COLO668 (cell line): Measurements from ENCODE around the gene GUCY2C.
A peak's percentile ranks its signal among the peaks of the same experiment; 100 is the strongest.
"Not testable (repeated sequence)": the region's sequence is repeated elsewhere in the genome, so short reads cannot be mapped to it uniquely, and the experiment has no call there.

Source experiments
- DNase-seq: peaks from one replicate; lab custom pipeline; 2025; ENCODE audit not compliant: unreplicated experiment; lab: John Stamatoyannopoulos, UW

GUCY2C gene

GRCh38 chr12:14682231-14682630 lies 14.2 kb downstream of the GUCY2C start:
- not testable (repeated sequence) for DNase-seq

DNA sequence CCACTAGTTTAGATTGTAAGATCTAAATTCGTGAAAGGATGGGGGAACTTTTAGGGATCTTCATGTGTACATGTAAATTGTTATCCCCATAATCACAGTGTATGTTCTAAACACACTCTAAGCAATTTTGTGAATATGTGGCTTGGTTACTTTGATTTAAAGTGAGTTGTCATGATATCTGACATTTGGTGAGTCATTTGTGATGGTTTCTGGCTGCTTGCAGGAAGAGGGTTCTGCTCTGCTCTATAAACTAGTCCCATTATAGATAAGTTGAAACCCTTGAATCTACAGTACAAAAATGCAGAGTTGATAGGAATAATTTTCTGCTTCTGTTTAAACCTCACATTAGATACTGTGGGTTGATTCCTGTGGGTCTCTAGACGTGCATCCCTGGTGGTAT lies 14.8 kb downstream of the GUCY2C start:
- DNase-seq: no peak

DNA sequence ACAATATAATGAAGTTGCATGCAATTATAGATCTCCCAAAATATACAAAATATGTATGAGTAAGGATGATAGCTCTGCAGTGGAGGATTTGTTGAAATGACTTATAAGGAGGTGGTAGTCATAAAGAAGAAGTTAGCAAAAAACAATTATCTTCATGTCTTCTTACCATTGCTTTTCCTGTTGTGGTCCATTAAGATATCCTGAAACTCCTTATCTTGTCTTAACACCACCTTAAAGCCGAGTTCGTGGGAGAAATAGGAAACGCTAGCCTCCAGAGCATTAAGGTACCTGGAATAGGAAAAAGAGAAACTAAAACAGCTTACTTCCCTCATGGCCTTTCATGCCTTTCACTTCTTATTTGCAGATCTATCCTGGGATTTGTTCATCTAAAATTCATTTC lies 15.2 kb downstream of the GUCY2C start:
- no peak for DNase-seq

DNA sequence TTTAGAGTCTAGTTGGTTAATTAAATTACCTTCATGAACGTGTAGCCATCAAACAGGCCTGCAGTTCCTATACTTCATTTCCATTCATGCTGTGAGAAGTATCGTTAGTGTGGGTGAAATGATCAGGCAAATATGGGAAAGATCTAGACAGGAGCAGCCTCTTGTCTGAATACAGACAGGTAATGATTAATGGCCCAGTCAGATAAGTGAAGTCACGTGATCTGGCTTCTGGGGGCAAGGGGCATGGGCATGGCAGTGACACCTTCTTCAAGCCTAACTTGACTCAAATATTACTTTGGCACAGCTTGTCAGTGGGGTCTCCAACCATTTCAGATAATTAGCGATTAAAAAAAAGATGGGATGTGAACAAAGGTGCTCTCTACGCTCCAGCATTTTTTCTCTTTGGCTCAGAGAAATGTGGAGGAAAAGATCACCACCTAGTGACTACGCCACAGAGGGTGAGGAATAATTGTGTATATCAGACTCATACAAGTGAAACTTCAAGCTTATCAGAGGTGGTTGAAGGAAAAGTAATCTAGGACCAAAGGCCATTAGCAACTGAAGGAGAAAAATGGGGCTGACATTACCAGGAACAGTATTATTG lies 17.8 kb downstream of the GUCY2C start:
- DNase-seq: no peak

DNA sequence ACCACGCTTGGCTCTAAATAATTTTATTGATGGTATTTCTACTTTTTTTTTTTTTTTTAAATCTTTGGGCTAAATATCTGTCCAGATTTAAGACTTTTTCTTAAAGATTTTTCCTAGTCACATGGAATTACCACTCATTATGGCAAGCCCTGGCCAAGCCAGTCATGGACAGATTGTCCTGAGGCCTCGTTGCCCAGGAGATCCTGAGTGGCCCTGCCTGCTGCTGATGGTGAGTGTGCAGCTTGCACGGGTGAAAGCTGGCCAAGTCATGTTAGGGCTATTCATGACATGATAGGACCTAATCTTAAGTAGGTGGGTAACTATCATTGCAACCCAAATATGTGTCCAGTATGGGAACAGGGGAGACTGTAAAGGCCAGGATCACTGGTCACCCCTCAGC lies 27.8 kb downstream of the GUCY2C start:
- no peak for DNase-seq

DNA sequence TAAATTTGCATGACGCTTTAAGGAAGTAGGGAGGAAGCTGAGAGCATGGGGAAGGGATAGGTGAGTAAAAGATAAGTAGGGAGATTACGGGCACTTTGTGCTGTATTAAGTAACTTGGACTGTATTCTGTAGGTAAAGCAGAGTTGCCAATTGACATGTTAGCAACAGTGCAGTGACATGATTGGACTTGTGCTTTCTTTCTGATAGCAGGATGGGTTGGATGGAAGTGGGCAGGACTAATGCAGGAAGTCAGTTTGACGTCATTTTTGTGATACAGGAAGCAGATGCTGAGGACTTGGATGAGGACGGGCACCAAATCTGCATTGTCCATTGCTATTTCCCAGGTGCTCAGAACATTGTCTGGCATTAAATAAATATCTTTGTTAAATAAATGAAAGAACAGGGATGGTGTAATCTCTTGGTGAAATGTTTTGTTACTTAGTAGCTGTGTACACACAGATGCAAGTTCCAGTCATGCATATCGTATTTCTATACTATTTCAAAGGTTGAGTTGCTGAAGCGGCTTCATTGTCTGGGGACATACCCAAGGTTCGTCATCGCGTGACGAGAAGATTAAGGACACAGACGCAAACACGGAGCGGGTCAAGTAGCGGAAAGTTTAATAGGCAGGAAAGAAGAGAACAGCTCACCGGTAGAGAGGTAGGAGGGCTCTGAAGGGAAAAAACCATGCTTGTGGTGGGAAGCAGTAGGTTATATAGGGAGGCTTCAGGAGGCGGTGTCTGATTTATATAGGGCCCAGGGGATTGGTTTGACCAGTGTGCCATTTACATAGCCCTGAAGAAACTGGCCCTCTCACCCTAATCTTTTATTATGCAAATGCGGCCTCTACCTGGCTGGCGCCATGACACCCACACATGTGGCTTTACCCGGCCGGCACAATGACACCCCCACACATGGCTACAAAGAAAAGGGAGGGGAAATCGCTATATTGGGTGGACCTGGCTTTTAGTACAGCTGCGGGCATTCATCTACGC lies 30.7 kb downstream of the GUCY2C start:
- DNase-seq: peak; percentile 55

GRCh38 chr12:14664434-14665023 lies 31.9 kb downstream of the GUCY2C start:
- peak; percentile 9 for DNase-seq

DNA sequence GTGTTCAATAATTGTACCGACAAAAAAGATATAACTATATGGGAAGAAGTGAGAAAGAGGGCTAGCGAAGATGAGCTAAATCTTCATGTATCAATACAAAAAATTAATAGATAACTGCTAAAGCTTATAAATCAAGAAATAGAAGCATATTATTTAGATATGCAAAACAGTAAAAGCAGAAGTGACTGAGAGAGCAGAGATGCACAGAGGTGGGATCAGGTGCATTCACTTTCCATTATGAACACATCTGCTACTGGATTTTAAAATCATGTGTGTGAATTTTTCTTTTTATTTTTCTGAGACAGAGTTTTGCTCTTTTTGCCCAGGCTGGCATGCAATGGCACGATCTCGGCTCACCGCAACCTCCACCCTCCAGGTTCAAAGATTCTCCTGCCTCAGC lies 33.4 kb downstream of the GUCY2C start:
- no peak for DNase-seq

- DNase-seq: no peak
Observed at GRCh38 chr12:14656846-14657245, 39.6 kb downstream of the GUCY2C start.

GRCh38 chr12:14655284-14655683 lies 41.1 kb downstream of the GUCY2C start:
- no peak for DNase-seq

DNA sequence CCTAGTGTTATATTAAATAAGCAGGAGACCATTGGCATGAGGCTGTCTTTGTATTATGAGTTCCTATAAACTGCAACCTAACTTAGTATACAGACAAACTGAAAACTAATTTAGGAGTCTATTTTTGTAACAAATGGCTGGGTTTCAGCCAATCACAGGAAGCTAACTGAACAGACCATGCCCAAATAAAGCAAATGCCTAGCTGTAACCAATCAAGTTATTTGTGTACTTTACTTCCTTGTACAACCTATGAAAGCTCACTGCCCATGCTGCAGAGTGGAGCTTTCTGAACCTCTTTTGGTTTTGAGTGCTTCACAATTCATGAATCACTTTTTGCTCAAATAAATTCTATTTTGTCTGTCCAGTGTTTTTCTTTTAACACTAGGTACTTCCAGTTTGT lies 41.6 kb downstream of the GUCY2C start:
- DNase-seq: no peak

DNA sequence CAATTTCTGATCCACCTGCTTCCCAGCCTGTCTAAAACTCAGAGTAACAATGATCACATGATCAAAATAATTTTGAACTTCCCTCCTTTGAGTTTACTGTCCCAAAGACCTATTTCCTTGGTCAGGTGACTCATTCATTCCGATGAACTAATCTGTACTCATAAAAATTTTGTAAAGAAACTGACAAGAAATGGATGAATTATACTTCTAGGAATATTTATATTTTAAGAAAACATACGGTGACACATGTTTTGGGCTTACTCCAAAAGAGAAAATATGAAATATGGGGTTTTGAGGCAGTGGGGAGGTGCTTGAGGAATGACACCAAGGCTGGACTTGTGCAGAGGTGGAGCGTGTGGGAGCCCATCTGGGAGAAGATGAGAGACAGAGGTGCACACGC lies 42.0 kb downstream of the GUCY2C start:
- DNase-seq: no peak

DNA sequence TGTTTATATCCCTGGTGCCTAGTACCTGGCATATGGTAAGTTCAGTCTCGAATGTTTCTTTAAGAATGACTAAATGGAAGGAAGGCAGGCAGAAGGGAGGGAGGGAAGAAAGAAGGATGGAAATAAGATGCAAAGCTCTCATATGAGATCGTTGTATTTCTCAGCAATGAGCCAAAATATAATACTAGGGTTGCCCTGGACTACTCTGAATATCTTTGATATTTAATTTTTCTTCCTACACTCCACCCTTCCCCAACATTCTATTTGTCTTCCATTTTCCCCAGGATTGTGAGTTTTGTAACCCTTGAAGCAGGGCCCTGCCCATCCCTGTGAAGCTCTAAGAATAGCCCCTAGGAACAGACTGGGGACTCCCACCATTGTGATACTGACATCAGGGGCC lies 43.9 kb downstream of the GUCY2C start:
- no peak for DNase-seq

DNA sequence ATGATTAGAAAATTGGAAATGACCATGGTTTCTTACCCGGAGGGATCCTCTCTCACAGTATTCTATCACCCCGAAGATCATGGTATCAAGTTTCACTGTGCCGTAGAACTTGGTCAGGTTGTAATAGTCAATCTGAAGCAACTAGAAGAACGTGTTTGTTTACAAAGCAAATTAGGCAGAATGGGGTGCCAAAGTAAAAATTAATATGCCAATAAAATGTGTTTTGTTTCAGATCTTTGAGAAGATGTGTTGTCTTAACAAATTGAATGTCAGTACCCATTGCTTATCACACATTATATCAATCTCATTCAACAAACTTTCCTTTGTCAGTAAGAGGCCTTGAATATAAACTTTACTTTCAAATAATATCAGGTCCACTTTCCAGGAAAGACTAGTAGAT lies 45.0 kb downstream of the GUCY2C start:
- DNase-seq: no peak

- no peak for DNase-seq
Observed at GRCh38 chr12:14650789-14651188, 45.6 kb downstream of the GUCY2C start.

- DNase-seq: no peak
Observed at GRCh38 chr12:14647028-14647750, 49.2 kb downstream of the GUCY2C start.

GRCh38 chr12:14643251-14643650 lies 53.1 kb downstream of the GUCY2C start:
- no peak for DNase-seq

GRCh38 chr12:14638066-14638465 lies 58.3 kb downstream of the GUCY2C start:
- DNase-seq: no peak

DNA sequence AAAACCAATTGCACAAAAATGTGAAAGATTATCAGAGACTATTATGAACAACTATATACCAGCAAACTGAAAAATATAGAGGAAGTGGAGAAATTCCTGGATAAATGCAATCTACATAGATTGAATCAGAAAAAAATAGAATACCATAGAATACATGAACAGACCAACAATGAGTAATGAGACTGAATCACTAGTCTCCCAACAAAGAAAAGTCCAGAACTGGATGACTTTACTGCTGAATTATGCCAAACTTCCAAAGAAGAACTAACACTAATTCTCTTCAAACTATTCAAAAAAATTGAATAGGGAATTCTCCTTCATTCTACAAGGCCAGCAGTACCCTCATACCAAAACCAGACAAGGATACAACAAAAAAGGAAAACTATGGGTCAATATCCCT lies 60.6 kb downstream of the GUCY2C start:
- DNase-seq: no peak

- DNase-seq: no peak
Observed at GRCh38 chr12:14630793-14631192, 65.6 kb downstream of the GUCY2C start.
